ENCODE results near the gene KRTAP10-4. TPM values are rescaled to one million over a fixed set of nuclear protein-coding genes. Genes with fewer than 3 reads are reported as not detected.

Gene KRTAP10-4
- polyA plus RNA-seq, 2 of the 4 experiments (the other 2 are of a cell fraction) = not detected

DNA sequence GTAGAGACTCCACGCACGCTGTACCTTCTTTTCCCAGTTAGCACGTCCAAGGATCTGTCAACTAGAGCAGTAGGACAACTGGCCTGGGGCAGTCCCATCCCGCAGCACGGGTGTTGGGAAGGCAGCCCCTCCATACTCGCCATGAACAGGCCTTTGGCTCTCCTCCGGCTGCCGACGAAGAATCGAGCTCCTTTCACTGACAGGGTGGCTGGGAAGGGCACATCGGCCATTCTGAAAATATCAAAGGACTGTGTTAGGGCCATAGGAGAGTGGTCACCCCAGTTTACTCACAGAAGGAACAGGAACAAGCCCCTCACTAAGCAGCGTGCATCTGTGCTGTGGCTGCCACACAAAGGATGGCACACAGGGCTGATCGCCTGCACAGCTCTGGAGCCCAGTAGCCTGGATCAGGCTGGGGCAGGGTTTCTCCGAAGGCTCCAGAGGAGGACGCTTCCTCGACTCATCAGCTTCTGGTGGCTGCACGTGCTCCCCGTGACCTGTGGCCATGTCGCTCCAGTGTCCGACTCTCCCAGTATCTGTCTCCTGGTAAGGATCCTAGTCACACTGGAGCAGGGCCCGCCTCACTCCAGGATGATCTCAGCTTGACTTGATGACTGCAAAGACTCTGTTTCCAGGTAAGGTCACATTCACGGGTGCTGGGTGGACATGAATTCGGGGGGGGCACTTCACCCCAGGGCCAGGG lies 42.5 kb upstream of the KRTAP10-4 start (continued):
- TF ChIP-seq, protein P1, sequence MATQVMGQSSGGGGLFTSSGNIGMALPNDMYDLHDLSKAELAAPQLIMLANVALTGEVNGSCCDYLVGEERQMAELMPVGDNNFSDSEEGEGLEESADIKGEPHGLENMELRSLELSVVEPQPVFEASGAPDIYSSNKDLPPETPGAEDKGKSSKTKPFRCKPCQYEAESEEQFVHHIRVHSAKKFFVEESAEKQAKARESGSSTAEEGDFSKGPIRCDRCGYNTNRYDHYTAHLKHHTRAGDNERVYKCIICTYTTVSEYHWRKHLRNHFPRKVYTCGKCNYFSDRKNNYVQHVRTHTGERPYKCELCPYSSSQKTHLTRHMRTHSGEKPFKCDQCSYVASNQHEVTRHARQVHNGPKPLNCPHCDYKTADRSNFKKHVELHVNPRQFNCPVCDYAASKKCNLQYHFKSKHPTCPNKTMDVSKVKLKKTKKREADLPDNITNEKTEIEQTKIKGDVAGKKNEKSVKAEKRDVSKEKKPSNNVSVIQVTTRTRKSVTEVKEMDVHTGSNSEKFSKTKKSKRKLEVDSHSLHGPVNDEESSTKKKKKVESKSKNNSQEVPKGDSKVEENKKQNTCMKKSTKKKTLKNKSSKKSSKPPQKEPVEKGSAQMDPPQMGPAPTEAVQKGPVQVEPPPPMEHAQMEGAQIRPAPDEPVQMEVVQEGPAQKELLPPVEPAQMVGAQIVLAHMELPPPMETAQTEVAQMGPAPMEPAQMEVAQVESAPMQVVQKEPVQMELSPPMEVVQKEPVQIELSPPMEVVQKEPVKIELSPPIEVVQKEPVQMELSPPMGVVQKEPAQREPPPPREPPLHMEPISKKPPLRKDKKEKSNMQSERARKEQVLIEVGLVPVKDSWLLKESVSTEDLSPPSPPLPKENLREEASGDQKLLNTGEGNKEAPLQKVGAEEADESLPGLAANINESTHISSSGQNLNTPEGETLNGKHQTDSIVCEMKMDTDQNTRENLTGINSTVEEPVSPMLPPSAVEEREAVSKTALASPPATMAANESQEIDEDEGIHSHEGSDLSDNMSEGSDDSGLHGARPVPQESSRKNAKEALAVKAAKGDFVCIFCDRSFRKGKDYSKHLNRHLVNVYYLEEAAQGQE (IDR thresholded peaks at IDR 0.05) = no peak

DNA sequence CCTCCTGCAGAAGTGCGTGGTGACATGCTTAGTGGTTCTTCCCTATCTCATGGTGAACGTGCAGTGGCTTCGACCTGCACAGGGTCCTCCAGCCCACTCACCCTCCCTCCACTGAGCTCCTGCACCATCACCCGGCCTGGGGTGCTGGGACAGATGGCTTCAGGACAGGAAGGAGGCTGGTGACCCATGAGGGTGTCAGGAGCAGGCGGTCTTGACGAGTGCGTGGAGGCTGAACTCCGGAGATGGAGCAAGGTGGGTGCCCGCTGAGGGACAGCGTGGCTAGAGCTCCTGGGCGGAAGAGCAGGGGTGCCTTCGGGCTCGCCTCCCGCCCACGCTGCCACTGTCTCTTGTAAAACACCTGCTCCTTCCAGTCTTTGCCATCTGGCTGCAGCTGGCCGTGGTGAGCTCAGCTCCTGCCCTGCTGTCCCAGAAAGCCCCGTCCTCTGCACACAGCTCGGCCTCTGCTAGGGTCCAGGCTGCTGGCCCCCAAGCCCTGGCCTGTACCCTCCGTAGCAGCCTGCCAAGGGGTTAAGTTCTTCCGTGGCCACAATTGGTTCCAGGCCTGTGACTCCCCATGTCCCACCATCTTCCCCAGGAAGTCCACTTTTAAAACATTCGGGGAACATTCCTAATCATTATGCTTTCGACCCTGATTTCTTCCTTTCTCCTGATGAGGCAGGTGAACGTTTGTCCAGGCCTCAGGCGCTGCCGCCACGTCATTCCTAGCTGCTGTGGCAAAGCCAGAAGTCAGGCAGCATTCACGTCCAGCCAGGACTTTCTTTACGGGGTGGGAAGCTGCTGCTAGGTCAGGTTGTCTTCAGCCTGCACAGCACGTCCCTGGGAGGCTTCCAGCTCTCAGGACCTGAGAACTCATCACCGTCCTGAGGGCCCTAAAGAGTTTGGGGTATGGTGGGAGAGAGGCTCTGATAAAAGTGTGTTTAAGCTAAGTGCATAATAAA lies 41.6 kb upstream of the KRTAP10-4 start:
- no peaks in the 10 kb centered on the region for H3K9me3 ChIP-seq
- ATAC-seq (no peak), DNase-seq (ENCODE audit: low read depth in 1 of 2, low spot score in 1 of 2) (no peak), FAIRE-seq (no peak)
- ChIA-PET CTCF (interaction anchor here (1.7 kb wide), 1 partner anchor 21 kb away, joined by 6 read pairs; no protein-coding TSS in a partner anchor), POLR2A (no interaction called here)
- H3K4me3 ChIP-seq = no peak overlapping the region
- TF ChIP-seq, protein P2, sequence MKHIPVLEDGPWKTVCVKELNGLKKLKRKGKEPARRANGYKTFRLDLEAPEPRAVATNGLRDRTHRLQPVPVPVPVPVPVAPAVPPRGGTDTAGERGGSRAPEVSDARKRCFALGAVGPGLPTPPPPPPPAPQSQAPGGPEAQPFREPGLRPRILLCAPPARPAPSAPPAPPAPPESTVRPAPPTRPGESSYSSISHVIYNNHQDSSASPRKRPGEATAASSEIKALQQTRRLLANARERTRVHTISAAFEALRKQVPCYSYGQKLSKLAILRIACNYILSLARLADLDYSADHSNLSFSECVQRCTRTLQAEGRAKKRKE (CRISPR knock-in tag; IDR thresholded peaks at IDR 0.05; ENCODE audit: low read depth) = no peak
- no peak for TF ChIP-seq ZFP36 (IDR thresholded peaks at IDR 0.05; ENCODE audit: borderline replicate concordance, partially characterized antibody)
- no peak for TF ChIP-seq CBX8 (IDR thresholded peaks at IDR 0.05)
- no peak for TF ChIP-seq HOXB5 (CRISPR knock-in tag; IDR thresholded peaks at IDR 0.05)
- no peak for TF ChIP-seq ELK1 (IDR thresholded peaks at IDR 0.05; ENCODE audit: low read depth, low read length)
- TF ChIP-seq, protein P3, sequence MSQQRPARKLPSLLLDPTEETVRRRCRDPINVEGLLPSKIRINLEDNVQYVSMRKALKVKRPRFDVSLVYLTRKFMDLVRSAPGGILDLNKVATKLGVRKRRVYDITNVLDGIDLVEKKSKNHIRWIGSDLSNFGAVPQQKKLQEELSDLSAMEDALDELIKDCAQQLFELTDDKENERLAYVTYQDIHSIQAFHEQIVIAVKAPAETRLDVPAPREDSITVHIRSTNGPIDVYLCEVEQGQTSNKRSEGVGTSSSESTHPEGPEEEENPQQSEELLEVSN (IDR thresholded peaks at IDR 0.05; ENCODE audit: borderline replicate concordance, low read depth) = no peak
- TF ChIP-seq NPAS2 (CRISPR knock-in tag; IDR thresholded peaks at IDR 0.05; ENCODE audit: borderline replicate concordance) = no peak
- no peak overlapping the region for H3K4me2 ChIP-seq
- H3K4me1 ChIP-seq = no peaks in the 10 kb centered on the region
- WGBS (ENCODE audit: missing lambda C conversion rate) = 55% methylated on average over 21 of the region's 30 CpGs
- no peak overlapping the region for H3K27ac ChIP-seq

GRCh38 chr21:44532712-44533111 lies 40.8 kb upstream of the KRTAP10-4 start:
- no peak overlapping the region for H3K27ac ChIP-seq
- no peak for ATAC-seq
- H3K9me3 ChIP-seq = no peaks in the 10 kb centered on the region
- no peak for FAIRE-seq
- no peak overlapping the region for H3K4me2 ChIP-seq
- CTCF ChIA-PET = interaction anchor here (1.7 kb wide), 1 partner anchor 22 kb away, joined by 6 read pairs; no protein-coding TSS in a partner anchor
- no peak overlapping the region for H3K4me3 ChIP-seq
- 78% methylated on average over 16 of the region's 16 CpGs for whole genome bisulfite sequencing (ENCODE audit: missing lambda C conversion rate)
- no peak for DNase-seq (ENCODE audit: low read depth in 1 of 2, low spot score in 1 of 2)
- POLR2A ChIA-PET = no interaction called here
- H3K4me1 ChIP-seq = no peaks in the 10 kb centered on the region
- TF ChIP-seq MAX (IDR thresholded peaks at IDR 0.05) (no peak), RCOR1 (IDR thresholded peaks at IDR 0.05; ENCODE audit: low read depth, low read length) (no peak), CBX2 (IDR thresholded peaks at IDR 0.05; ENCODE audit: borderline replicate concordance, low read depth) (no peak), KDM1A (IDR thresholded peaks at IDR 0.05; ENCODE audit: low read depth) (no peak), ZSCAN20 (CRISPR knock-in tag; IDR thresholded peaks at IDR 0.05) (no peak), SMC3 (IDR thresholded peaks at IDR 0.05) (no peak)

Measured in A549 (cell line).